PC-3 (cell line): ENCODE measurements around the gene DPH1.

Source experiments
- EZH2 ChIP-seq: fragments of 300-600 bp; sonication (generic); IDR thresholded peaks from one replicate; pipeline ENCODE4 v1.6.1; 2017; ENCODE audit warnings: antibody characterized with exemption, mild to moderate bottlenecking, low read length; ENCODE audit not compliant: unreplicated experiment
- TF ChIP-seq, protein P1 (sequence below): fragments of 300-600 bp; sonication (generic); conservative IDR thresholded peaks from 2 replicates; pipeline ENCODE4 v1.5.1; 2017; ENCODE audit warnings: antibody characterized with exemption, low read depth, mild to moderate bottlenecking, low read length

DNA sequence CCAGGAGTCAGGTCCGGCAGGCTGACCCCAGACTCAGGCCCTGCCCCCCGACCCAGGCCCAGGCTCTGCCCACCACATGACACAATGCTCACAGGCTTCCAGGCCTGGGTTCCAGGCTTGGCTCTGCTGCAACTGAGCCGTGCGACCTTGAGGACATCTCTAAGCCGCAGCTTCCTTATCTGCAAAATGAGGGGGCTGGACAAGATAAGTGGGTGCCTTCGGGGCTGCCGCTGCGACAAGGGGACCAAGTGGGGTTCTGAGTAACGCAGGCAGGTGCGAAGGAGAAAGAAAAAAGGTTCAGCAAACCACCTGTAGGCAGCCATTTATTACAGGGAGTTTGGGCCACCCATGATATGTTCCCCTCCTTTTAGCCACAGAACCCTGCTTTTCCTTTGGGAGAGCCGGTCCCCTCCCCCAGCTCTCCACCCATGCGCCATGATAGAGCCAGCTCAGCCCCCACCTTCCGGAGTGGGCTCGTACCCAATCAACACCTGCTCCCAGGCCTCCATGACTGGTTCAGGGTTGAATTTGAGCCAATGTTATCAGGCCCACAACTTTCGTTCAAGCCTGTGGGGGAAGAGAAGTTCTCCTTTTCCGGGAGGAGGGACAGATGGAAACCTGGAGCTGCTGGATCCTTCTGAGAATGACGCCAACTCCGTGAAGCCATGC, 43.0 kb upstream of the DPH1 start:
- TF ChIP-seq, protein P1, sequence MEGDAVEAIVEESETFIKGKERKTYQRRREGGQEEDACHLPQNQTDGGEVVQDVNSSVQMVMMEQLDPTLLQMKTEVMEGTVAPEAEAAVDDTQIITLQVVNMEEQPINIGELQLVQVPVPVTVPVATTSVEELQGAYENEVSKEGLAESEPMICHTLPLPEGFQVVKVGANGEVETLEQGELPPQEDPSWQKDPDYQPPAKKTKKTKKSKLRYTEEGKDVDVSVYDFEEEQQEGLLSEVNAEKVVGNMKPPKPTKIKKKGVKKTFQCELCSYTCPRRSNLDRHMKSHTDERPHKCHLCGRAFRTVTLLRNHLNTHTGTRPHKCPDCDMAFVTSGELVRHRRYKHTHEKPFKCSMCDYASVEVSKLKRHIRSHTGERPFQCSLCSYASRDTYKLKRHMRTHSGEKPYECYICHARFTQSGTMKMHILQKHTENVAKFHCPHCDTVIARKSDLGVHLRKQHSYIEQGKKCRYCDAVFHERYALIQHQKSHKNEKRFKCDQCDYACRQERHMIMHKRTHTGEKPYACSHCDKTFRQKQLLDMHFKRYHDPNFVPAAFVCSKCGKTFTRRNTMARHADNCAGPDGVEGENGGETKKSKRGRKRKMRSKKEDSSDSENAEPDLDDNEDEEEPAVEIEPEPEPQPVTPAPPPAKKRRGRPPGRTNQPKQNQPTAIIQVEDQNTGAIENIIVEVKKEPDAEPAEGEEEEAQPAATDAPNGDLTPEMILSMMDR, result no peak
- no peak for TF ChIP-seq EZH2
